ENCODE data around the gene KIAA0232. TPM values are rescaled to one million over a fixed set of nuclear protein-coding genes. Genes with fewer than 3 reads are reported as not detected.

The KIAA0232 gene
- total and polyA plus RNA-seq, 9 of the 15 experiments (the other 6 are each of a cell fraction or from before 2014, with no cell fraction given), result 3.5 to 17.4 (median 13.0) TPM

- TF ChIP-seq, protein P1, sequence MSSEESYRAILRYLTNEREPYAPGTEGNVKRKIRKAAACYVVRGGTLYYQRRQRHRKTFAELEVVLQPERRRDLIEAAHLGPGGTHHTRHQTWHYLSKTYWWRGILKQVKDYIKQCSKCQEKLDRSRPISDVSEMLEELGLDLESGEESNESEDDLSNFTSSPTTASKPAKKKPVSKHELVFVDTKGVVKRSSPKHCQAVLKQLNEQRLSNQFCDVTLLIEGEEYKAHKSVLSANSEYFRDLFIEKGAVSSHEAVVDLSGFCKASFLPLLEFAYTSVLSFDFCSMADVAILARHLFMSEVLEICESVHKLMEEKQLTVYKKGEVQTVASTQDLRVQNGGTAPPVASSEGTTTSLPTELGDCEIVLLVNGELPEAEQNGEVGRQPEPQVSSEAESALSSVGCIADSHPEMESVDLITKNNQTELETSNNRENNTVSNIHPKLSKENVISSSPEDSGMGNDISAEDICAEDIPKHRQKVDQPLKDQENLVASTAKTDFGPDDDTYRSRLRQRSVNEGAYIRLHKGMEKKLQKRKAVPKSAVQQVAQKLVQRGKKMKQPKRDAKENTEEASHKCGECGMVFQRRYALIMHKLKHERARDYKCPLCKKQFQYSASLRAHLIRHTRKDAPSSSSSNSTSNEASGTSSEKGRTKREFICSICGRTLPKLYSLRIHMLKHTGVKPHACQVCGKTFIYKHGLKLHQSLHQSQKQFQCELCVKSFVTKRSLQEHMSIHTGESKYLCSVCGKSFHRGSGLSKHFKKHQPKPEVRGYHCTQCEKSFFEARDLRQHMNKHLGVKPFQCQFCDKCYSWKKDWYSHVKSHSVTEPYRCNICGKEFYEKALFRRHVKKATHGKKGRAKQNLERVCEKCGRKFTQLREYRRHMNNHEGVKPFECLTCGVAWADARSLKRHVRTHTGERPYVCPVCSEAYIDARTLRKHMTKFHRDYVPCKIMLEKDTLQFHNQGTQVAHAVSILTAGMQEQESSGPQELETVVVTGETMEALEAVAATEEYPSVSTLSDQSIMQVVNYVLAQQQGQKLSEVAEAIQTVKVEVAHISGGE (CRISPR knock-in tag; IDR thresholded peaks at IDR 0.05), result no peak; a peak in 1 of 6 replicates
- TF ChIP-seq CREB3 (tag; conservative IDR thresholded peaks at IDR 0.05; ENCODE audit: low read depth) (no peak), ZNF444 (CRISPR knock-in tag; IDR thresholded peaks at IDR 0.05) (no peak), HMG20A (CRISPR knock-in tag; conservative IDR thresholded peaks at IDR 0.05) (no peak), MEIS2 (IDR thresholded peaks at IDR 0.05; ENCODE audit: partially characterized antibody) (peak; percentile 95), CTBP1 (IDR thresholded peaks at IDR 0.05; ENCODE audit: borderline replicate concordance) (peak; percentile 99), ZBTB43 (CRISPR knock-in tag; IDR thresholded peaks at IDR 0.05) (no peak), SETDB1 (IDR thresholded peaks at IDR 0.05; ENCODE audit: low read length) (peak; percentile 67), BACH1 (tag; IDR thresholded peaks at IDR 0.05) (peak; percentile 86), FOS (IDR thresholded peaks at IDR 0.05; ENCODE audit: extremely low read depth, insufficient read length) (peak; percentile 81), CLOCK (CRISPR knock-in tag; IDR thresholded peaks at IDR 0.05; ENCODE audit: borderline replicate concordance) (0 out of 2 replicates have a peak, but pooled peaks have one; percentile 0), HMGN3 (IDR thresholded peaks at IDR 0.05; ENCODE audit: borderline replicate concordance, extremely low read depth, insufficient read length, low read depth, low read length) (peak; percentile 47)
- TF ChIP-seq, protein P2, sequence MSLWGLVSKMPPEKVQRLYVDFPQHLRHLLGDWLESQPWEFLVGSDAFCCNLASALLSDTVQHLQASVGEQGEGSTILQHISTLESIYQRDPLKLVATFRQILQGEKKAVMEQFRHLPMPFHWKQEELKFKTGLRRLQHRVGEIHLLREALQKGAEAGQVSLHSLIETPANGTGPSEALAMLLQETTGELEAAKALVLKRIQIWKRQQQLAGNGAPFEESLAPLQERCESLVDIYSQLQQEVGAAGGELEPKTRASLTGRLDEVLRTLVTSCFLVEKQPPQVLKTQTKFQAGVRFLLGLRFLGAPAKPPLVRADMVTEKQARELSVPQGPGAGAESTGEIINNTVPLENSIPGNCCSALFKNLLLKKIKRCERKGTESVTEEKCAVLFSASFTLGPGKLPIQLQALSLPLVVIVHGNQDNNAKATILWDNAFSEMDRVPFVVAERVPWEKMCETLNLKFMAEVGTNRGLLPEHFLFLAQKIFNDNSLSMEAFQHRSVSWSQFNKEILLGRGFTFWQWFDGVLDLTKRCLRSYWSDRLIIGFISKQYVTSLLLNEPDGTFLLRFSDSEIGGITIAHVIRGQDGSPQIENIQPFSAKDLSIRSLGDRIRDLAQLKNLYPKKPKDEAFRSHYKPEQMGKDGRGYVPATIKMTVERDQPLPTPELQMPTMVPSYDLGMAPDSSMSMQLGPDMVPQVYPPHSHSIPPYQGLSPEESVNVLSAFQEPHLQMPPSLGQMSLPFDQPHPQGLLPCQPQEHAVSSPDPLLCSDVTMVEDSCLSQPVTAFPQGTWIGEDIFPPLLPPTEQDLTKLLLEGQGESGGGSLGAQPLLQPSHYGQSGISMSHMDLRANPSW (CRISPR knock-in tag; IDR thresholded peaks at IDR 0.05), result no peak
Observed at GRCh38 chr4:6916587-6917460, 134.3 kb downstream of the KIAA0232 start (continued).

Measured in K562 (cell line).